B cell (primary cell): Measurements from ENCODE around the gene LRAT. TPM values are rescaled to one million over a fixed set of nuclear protein-coding genes. Genes with fewer than 3 reads are reported as not detected.
"Not testable (repeated sequence)": the region's sequence is repeated elsewhere in the genome, so short reads cannot be mapped to it uniquely, and the experiment has no call there.

Source experiments
- ATAC-seq: fragments of 200-7000 bp; cut with Tn5 transposase; one replicate; pipeline ENCODE4 v1.10.0; 2021; ENCODE audit warnings: low read depth, mild to moderate bottlenecking, moderate number of reproducible peaks, moderate library complexity
- CTCF ChIA-PET: fragments of 350-600 bp; sonication (Branson Sonifier 250); formaldehyde crosslinking; loops from one replicate; lab custom pipeline; 2021; ENCODE audit warnings: antibody characterized with exemption, inconsistent platforms; lab: Charles Lee
- POLR2A ChIA-PET: fragments of 350-600 bp; sonication (Branson Sonifier 250); formaldehyde crosslinking; loops from one replicate; lab custom pipeline; 2021; ENCODE audit warnings: antibody characterized with exemption; lab: Charles Lee
- DNase-seq: peaks from one replicate; pipeline ENCODE4 v3.0.0; 2013
- H2AFZ ChIP-seq: 2 replicates; pipeline ENCODE4 v1.6.1; 2012; ENCODE audit warnings: mild to moderate bottlenecking, low read depth, low read length; ENCODE audit not compliant: insufficient read depth, poor library complexity, severe bottlenecking
- H3K27ac ChIP-seq, 2 donors: 1 replicate in 1 of 2; 2 replicates in 1 of 2; pipeline ENCODE4 v1.5.1; 2012 to 2013; ENCODE audit warnings: low read length in 2 of 2, mild to moderate bottlenecking in 2 of 2, moderate library complexity in 1 of 2
- H3K27me3 ChIP-seq, 4 experiments: fragments of 200-600 bp in 1 of 4; sonication (generic) in 1 of 4; replicated peaks in 1 of 4; 1 replicate in 2 of 4; 2 replicates in 2 of 4; pipeline versions ENCODE4 v1.6.1 to v1.7.0; 2013 to 2016; ENCODE audit warnings: low read length in 3 of 4, mild to moderate bottlenecking in 2 of 4, mixed read lengths in 1 of 4, moderate library complexity in 1 of 4; ENCODE audit not compliant: insufficient read depth in 4 of 4, control insufficient read depth in 3 of 4; ENCODE audit errors: control extremely low read depth in 1 of 4
- H3K36me3 ChIP-seq, 2 experiments: replicated peaks in 1 of 2; 1 replicate in 1 of 2; 2 replicates in 1 of 2; pipeline versions ENCODE4 v1.6.1 to v1.7.1; 2013; ENCODE audit warnings: low read length in 1 of 2; ENCODE audit not compliant: insufficient read depth in 2 of 2, control insufficient read depth in 1 of 2; ENCODE audit errors: control extremely low read depth in 1 of 2, extremely low read depth in 1 of 2
- H3K4me1 ChIP-seq, 2 donors: fragments of 200-600 bp in 1 of 2; sonication (generic) in 1 of 2; 1 replicate in 1 of 2; 2 replicates in 1 of 2; pipeline versions ENCODE4 v1.5.1 to v1.6.1; 2013 to 2017; ENCODE audit warnings: low read length in 2 of 2; ENCODE audit not compliant: control insufficient read depth in 2 of 2, insufficient read depth in 2 of 2
- H3K4me2 ChIP-seq: replicated peaks from 2 replicates; pipeline ENCODE3; 2012; ENCODE audit warnings: mild to moderate bottlenecking, low read depth, low read length; ENCODE audit not compliant: poor library complexity, severe bottlenecking
- H3K4me3 ChIP-seq, 5 experiments: fragments of 200-600 bp in 1 of 5; sonication (generic) in 1 of 5; 1 replicate in 3 of 5; 2 replicates in 2 of 5; pipeline versions ENCODE4 v1.5.1 to v1.7.0; 2011 to 2016; ENCODE audit warnings: low read length in 4 of 5, mild to moderate bottlenecking in 4 of 5, low read depth in 2 of 5, control low read depth in 1 of 5, moderate library complexity in 1 of 5; ENCODE audit not compliant: insufficient read depth in 1 of 5; ENCODE audit errors: control extremely low read depth in 1 of 5, extremely low read depth in 1 of 5
- H3K79me2 ChIP-seq: fragments of 200-600 bp; sonication (generic); one replicate; pipeline ENCODE4 v1.6.0; 2016; ENCODE audit warnings: low read length; ENCODE audit not compliant: control insufficient read depth, insufficient read depth
- H3K9ac ChIP-seq: fragments of 200-600 bp; sonication (generic); 2 replicates; pipeline ENCODE4 v1.6.1; 2017; ENCODE audit warnings: mild to moderate bottlenecking, low read length, moderate library complexity
- H3K9me3 ChIP-seq, 3 donors: one replicate each; pipeline versions ENCODE4 v1.6.1 to v1.7.1; 2013; ENCODE audit warnings: low read length in 2 of 3; ENCODE audit not compliant: control insufficient read depth in 2 of 3, insufficient read depth in 1 of 3; ENCODE audit errors: control extremely low read depth in 1 of 3
- H4K20me1 ChIP-seq: 2 replicates; pipeline ENCODE4 v1.6.0; 2012; ENCODE audit warnings: mild to moderate bottlenecking, low read length; ENCODE audit not compliant: insufficient read depth, control insufficient read depth, poor library complexity, severe bottlenecking
- H3K27ac Mint-ChIP-seq: one replicate; pipeline ENCODE4 v1.8.0; 2021; ENCODE audit warnings: mixed read lengths
- H3K27me3 Mint-ChIP-seq: one replicate; pipeline ENCODE4 v1.8.0; 2021; ENCODE audit warnings: mixed read lengths
- H3K4me1 Mint-ChIP-seq: one replicate; pipeline ENCODE4 v1.8.0; 2021; ENCODE audit warnings: mixed read lengths
- H3K4me3 Mint-ChIP-seq: one replicate; pipeline ENCODE4 v1.8.0; 2021; ENCODE audit warnings: mixed read lengths
- H3K9me3 Mint-ChIP-seq: one replicate; pipeline ENCODE4 v1.8.0; 2022; ENCODE audit warnings: mixed read lengths; ENCODE audit not compliant: insufficient read depth
- CTCF ChIP-seq: fragments of 200-600 bp; IDR thresholded peaks from one replicate; pipeline ENCODE4 v1.8.0; 2022; ENCODE audit warnings: antibody characterized with exemption, mild to moderate bottlenecking
- EZH2 ChIP-seq: IDR thresholded peaks from 2 replicates; pipeline ENCODE4 v1.6.1; 2012; ENCODE audit warnings: borderline replicate concordance, low read depth, mild to moderate bottlenecking, moderate library complexity, low read length; ENCODE audit not compliant: insufficient read depth, poor library complexity, severe bottlenecking
- WGBS: methylation state at CpG from one replicate; pipeline ENCODE4 v1.1.5; 2013; ENCODE audit warnings: missing lambda C conversion rate; ENCODE audit not compliant: insufficient coverage; 5-methylcytosine and 5-hydroxymethylcytosine counted together
- intact Hi-C: fragments of 100-400 bp; cut with micrococcal nuclease; formaldehyde crosslinking; loops from one replicate; pipeline ENCODE4 v1.10.0; 2022
- polyA plus RNA-seq: library from polyadenylated mRNA; depleted of rRNA; stranded (reverse); fragments of >200 nt; gene quantifications from 2 replicates; pipeline ENCODE4 v1.2.3, GENCODE V29; 2012
- total RNA-seq, 2 donors: library from RNA; stranded (reverse); fragments of 120-200 nt in 1 of 2; gene quantifications; 1 replicate in 1 of 2; 2 replicates in 1 of 2; pipeline versions ENCODE4 v1.2.3 to v1.2.4, GENCODE V29; 2013 to 2022

Gene LRAT
- total and polyA plus RNA-seq, 2 donors (not counting 1 experiment from before 2014, with no cell fraction given) = not detected

DNA sequence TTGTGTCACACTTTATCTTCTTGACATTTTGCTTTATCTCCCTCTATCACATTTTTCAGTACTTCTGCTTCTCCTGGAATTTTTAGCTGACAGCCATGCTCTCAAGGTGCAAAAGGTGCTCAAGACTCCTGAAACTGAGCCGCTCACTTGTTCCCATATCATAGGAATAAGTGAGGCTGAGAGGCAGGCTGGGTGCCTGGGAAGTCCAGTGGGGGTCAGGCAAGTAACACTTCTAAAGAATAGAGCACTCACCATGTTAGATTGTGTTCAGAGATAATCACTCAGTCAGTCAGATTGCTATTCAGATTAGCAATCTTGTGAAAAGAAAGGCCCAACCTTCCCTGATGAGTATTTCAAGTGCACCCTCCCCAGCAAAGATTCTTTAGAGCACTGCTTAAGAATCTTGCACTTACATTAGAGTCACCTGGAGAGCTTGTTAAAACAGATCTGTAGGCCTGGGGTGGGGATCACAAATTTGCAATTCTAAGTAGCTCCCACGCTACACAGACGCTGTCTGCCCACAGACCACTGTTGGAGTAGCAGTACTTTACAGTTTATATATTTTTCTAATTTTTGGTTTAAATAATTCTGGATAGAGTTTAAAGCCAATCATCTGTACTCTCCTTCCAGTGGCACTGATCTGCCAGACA is 23.1 kb upstream of the LRAT start:
- H3K4me3 ChIP-seq = no peak overlapping the region
- H3K79me2 ChIP-seq = no peaks in the 10 kb centered on the region
- H3K27ac Mint-ChIP-seq = no peak overlapping the region
- H3K9me3 Mint-ChIP-seq = no peaks in the 10 kb centered on the region
- H4K20me1 ChIP-seq = no peaks in the 10 kb centered on the region
- 83% methylated on average over 1 of the region's 3 CpGs for WGBS
- H2AFZ ChIP-seq = no peak overlapping the region
- no peak for DNase-seq
- no peak for ATAC-seq
- H3K4me1 Mint-ChIP-seq = no peaks in the 10 kb centered on the region
- H3K27me3 ChIP-seq = no peaks in the 10 kb centered on the region
- TF ChIP-seq CTCF (no peak), EZH2 (no peak)
- ChIA-PET POLR2A (no interaction called here), CTCF (no interaction called here)
- intact Hi-C loops = no loop called here
- no peak overlapping the region for H3K27ac ChIP-seq
- H3K9me3 ChIP-seq = no peaks in the 10 kb centered on the region
- no peaks in the 10 kb centered on the region for H3K36me3 ChIP-seq
- no peak overlapping the region for H3K4me3 Mint-ChIP-seq
- no peak overlapping the region for H3K4me2 ChIP-seq
- peaks cover 9% of the 10 kb centered on the region for H3K27me3 Mint-ChIP-seq
- H3K9ac ChIP-seq = no peak overlapping the region
- no peaks in the 10 kb centered on the region for H3K4me1 ChIP-seq

DNA sequence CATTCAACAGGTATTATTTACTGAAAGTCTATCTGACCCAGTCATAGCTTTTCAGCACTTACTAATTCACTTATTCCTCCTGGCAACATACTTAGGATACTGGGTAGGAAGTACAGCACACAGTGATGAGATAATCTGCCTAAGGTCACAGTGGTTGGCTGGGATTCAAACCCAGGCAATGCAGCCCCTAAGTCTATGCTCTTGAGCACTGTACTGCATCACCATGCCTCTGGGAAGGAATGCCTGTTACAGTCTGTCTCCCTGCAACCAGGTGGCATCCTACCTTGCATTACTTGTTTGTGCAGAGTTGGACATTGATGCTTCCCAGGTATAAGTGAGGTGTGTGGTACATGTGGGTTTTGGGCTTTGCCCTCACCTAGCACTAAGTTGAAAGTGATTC is 21.5 kb upstream of the LRAT start:
- H3K36me3 ChIP-seq = no peaks in the 10 kb centered on the region
- H2AFZ ChIP-seq = no peak overlapping the region
- H3K9me3 ChIP-seq = no peaks in the 10 kb centered on the region
- Mint-ChIP-seq H3K27ac (no peak overlapping the region), H3K4me1 (no peaks in the 10 kb centered on the region), H3K4me3 (no peak overlapping the region), H3K27me3 (peaks cover 6% of the 10 kb centered on the region), H3K9me3 (no peaks in the 10 kb centered on the region)
- POLR2A ChIA-PET = no interaction called here
- no peaks in the 10 kb centered on the region for H4K20me1 ChIP-seq
- no peak overlapping the region for H3K4me2 ChIP-seq
- CTCF ChIA-PET = no interaction called here
- no peak overlapping the region for H3K27ac ChIP-seq
- TF ChIP-seq CTCF = no peak
- no peak for TF ChIP-seq EZH2
- intact Hi-C loops = no loop called here
- no peak overlapping the region for H3K9ac ChIP-seq
- no peak for ATAC-seq
- no peak for DNase-seq
- no peaks in the 10 kb centered on the region for H3K79me2 ChIP-seq
- H3K4me3 ChIP-seq = no peak overlapping the region
- H3K4me1 ChIP-seq = no peaks in the 10 kb centered on the region
- no peaks in the 10 kb centered on the region for H3K27me3 ChIP-seq

- H3K36me3 ChIP-seq, H2AFZ ChIP-seq, H3K79me2 ChIP-seq, ATAC-seq, H3K27ac ChIP-seq, H4K20me1 ChIP-seq, H3K27me3 ChIP-seq, H3K4me2 ChIP-seq, CTCF ChIA-PET, H3K4me3 ChIP-seq, POLR2A ChIA-PET, H3K27me3 Mint-ChIP-seq, H3K4me1 ChIP-seq, H3K27ac Mint-ChIP-seq, H3K4me1 Mint-ChIP-seq, DNase-seq, H3K4me3 Mint-ChIP-seq, H3K9me3 Mint-ChIP-seq, H3K9ac ChIP-seq, intact Hi-C loops, H3K9me3 ChIP-seq: not testable (repeated sequence)
- 90% methylated on average over 5 of the region's 7 CpGs for WGBS
Observed at GRCh38 chr4:154723601-154724000, 20.2 kb upstream of the LRAT start.
